ENCODE results near the gene AMIGO3. TPM values are rescaled to one million over a fixed set of nuclear protein-coding genes. Genes with fewer than 3 reads are reported as not detected.
A peak's percentile ranks its signal among the peaks of the same experiment; 100 is the strongest.
"Not testable (repeated sequence)": the region's sequence is repeated elsewhere in the genome, so short reads cannot be mapped to it uniquely, and the experiment has no call there.

Gene AMIGO3
- total and polyA plus RNA-seq, 2 experiments from 2014 or later, result 0.18 TPM; not detected in 1

DNA sequence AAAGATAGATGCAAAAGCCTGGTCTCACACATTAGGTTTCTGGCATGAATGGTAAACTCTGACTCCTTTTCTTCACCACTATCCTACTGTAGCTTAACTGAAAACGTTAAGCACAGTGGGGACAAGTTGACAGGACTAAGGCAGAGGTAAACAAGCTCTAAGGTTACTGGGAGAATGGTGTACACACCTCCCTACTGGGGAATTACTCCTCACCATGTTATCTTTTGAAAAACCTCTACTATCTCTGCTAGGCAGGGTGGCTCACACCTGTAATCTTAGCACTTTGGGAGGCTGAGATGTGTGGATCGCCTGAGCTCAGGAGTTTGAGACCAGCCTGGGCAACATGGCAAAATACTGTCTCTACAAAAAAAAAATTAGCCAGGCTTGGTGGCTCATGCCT, 37.7 kb upstream of the AMIGO3 start:
- Histone ChIP-seq H3K27ac (no peak overlapping the region), H3K27me3 (replicated peaks; ENCODE audit: insufficient read depth) (no peaks in the 10 kb centered on the region), H2AFZ (no peak overlapping the region), H4K20me1 (ENCODE audit: insufficient read depth) (peaks cover 3% of the 10 kb centered on the region; the same call in 1 of the 2 replicates), H3K9ac (no peak overlapping the region), H3F3A (ENCODE audit: insufficient read depth) (no peaks in the 10 kb centered on the region), H3K9me2 (ENCODE audit: insufficient read depth) (no peaks in the 10 kb centered on the region), H3K36me3 (ENCODE audit: low read depth) (no peaks in the 10 kb centered on the region), H3K4me2 (ENCODE audit: unreplicated experiment) (no peak overlapping the region), H3K4me1 (ENCODE audit: insufficient read depth) (no peaks in the 10 kb centered on the region), H3K79me2 (ENCODE audit: insufficient read depth) (peaks cover 99% of the 10 kb centered on the region), H3K9me3 (ENCODE audit: low read depth) (no peaks in the 10 kb centered on the region), H3K4me3 (no peak overlapping the region)
- TF ChIP-seq EZH2 (IDR thresholded peaks at IDR 0.05; ENCODE audit: insufficient read depth, poor library complexity, severe bottlenecking) (no peak), EZH2phosphoT487 (IDR thresholded peaks at IDR 0.05; ENCODE audit: insufficient read depth, low read depth) (no peak)
- DNase-seq, result no peak
- WGBS, 2 experiments (ENCODE audit: low coverage in 1 of 2, low lambda C conversion rate in 2 of 2, missing lambda C conversion rate in 2 of 2), result 52 to 53% methylated on average over 2 of the region's 2 CpGs
- in situ Hi-C loops (cut with MboI), result no loop called here

DNA sequence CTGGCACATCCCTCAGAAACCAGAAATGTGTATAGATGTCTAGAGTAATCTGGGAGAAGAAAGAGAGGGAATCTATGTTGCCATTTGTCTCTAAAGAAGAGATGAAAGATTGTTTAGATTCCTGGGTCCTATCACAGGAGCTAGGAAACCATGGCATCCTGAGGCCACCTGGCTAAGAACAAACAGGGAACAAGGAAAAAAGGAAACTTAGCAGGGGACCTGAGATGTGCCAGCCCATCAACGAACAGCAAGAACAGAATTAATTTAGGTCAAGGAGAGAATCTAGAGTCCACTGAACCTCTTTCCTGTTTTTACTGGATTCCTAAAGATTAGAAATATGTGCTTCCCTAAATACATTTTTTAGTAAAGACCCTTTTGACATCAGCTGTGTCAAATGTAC, 36.6 kb upstream of the AMIGO3 start:
- WGBS, 2 experiments (ENCODE audit: low coverage in 1 of 2, low lambda C conversion rate in 2 of 2, missing lambda C conversion rate in 2 of 2), result 92 to 100% methylated on average over 1 of the region's 1 CpG
- no peak overlapping the region for H2AFZ ChIP-seq
- H3K9me3 ChIP-seq (ENCODE audit: low read depth), result no peaks in the 10 kb centered on the region
- H3K4me2 ChIP-seq (ENCODE audit: unreplicated experiment), result no peak overlapping the region
- H3K9ac ChIP-seq, result no peak overlapping the region
- no peak overlapping the region for H3K27ac ChIP-seq
- H3K4me3 ChIP-seq, result no peak overlapping the region
- peaks cover 3% of the 10 kb centered on the region; the same call in 1 of the 2 replicates for H4K20me1 ChIP-seq (ENCODE audit: insufficient read depth)
- H3K36me3 ChIP-seq (ENCODE audit: low read depth), result no peaks in the 10 kb centered on the region
- no peak for TF ChIP-seq EZH2phosphoT487 (IDR thresholded peaks at IDR 0.05; ENCODE audit: insufficient read depth, low read depth)
- TF ChIP-seq EZH2 (IDR thresholded peaks at IDR 0.05; ENCODE audit: insufficient read depth, poor library complexity, severe bottlenecking), result no peak
- in situ Hi-C loops (cut with MboI), result no loop called here
- no peaks in the 10 kb centered on the region for H3F3A ChIP-seq (ENCODE audit: insufficient read depth)
- H3K79me2 ChIP-seq (ENCODE audit: insufficient read depth), result peaks cover 99% of the 10 kb centered on the region
- H3K27me3 ChIP-seq (replicated peaks; ENCODE audit: insufficient read depth), result no peaks in the 10 kb centered on the region
- no peaks in the 10 kb centered on the region for H3K4me1 ChIP-seq (ENCODE audit: insufficient read depth)
- H3K9me2 ChIP-seq (ENCODE audit: insufficient read depth), result no peaks in the 10 kb centered on the region
- DNase-seq, result no peak

DNA sequence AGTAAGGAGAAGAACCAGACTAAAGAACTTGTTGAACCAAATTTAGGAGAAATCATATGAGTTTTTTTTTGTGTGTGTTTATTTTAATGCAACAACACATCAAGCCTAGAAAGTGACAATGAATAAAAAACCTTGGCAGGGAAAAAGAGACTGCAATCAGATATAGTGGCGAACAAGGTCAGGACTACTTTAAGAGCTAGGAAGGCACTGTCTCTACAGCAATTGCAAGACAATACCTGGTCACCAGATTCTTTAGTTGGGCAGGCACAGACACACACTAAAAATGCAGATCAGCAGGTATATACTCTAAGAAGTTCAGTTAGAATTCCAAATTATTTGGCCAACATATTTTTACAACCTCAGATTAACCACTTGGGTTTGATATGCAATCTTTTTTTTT, 35.1 kb upstream of the AMIGO3 start:
- TF ChIP-seq EZH2 (IDR thresholded peaks at IDR 0.05; ENCODE audit: insufficient read depth, poor library complexity, severe bottlenecking) (no peak), EZH2phosphoT487 (IDR thresholded peaks at IDR 0.05; ENCODE audit: insufficient read depth, low read depth) (no peak)
- Histone ChIP-seq H4K20me1 (ENCODE audit: insufficient read depth) (peaks cover 2% of the 10 kb centered on the region; the same call in 1 of the 2 replicates), H3K4me3 (no peak overlapping the region), H3K9ac (no peak overlapping the region), H3F3A (ENCODE audit: insufficient read depth) (no peaks in the 10 kb centered on the region), H2AFZ (no peak overlapping the region), H3K79me2 (ENCODE audit: insufficient read depth) (peaks cover 99% of the 10 kb centered on the region), H3K36me3 (ENCODE audit: low read depth) (no peaks in the 10 kb centered on the region), H3K9me3 (ENCODE audit: low read depth) (no peaks in the 10 kb centered on the region), H3K27me3 (replicated peaks; ENCODE audit: insufficient read depth) (no peaks in the 10 kb centered on the region), H3K4me1 (ENCODE audit: insufficient read depth) (0 out of 2 replicates have a peak, but pooled peaks cover 4% of the 10 kb centered on the region), H3K9me2 (ENCODE audit: insufficient read depth) (no peaks in the 10 kb centered on the region), H3K27ac (no peak overlapping the region), H3K4me2 (ENCODE audit: unreplicated experiment) (no peak overlapping the region)
- DNase-seq, result no peak
- WGBS, 2 experiments (ENCODE audit: low coverage in 1 of 2, low lambda C conversion rate in 2 of 2, missing lambda C conversion rate in 2 of 2), result 100% methylated on average over 1 of the region's 1 CpG
- in situ Hi-C loops (cut with MboI), result no loop called here

DNA sequence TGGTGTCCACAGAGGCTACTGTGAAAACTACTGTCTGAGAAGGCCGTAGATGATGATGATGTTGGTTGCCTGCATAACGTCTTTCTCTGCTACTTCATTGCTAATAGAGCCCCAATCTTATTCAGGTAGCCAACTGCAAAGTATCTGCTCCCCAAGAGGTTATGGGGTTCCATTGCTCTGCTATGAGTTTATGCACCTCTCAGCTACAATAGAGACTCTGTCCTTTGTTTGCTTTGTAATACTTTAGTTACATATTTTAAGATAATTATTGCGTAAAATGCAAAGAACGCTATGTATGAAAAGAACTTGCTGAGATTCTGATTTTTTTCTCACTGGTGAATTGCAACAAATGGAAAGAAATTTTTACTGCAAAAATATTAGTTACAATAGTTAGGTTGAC, 32.0 kb upstream of the AMIGO3 start:
- H4K20me1 ChIP-seq (ENCODE audit: insufficient read depth), result no peaks in the 10 kb centered on the region
- no peaks in the 10 kb centered on the region for H3K27me3 ChIP-seq (replicated peaks; ENCODE audit: insufficient read depth)
- no peaks in the 10 kb centered on the region for H3K9me2 ChIP-seq (ENCODE audit: insufficient read depth)
- H2AFZ ChIP-seq, result no peak overlapping the region
- TF ChIP-seq EZH2 (IDR thresholded peaks at IDR 0.05; ENCODE audit: insufficient read depth, poor library complexity, severe bottlenecking), result no peak
- TF ChIP-seq EZH2phosphoT487 (IDR thresholded peaks at IDR 0.05; ENCODE audit: insufficient read depth, low read depth), result no peak
- H3K4me2 ChIP-seq (ENCODE audit: unreplicated experiment), result no peak overlapping the region
- no peak for DNase-seq
- no peak overlapping the region for H3K27ac ChIP-seq
- 99 to 100% methylated on average over 4 of the region's 4 CpGs for WGBS, 2 experiments (ENCODE audit: low coverage in 1 of 2, low lambda C conversion rate in 2 of 2, missing lambda C conversion rate in 2 of 2)
- in situ Hi-C loops (cut with MboI), result no loop called here
- peaks cover 99% of the 10 kb centered on the region for H3K79me2 ChIP-seq (ENCODE audit: insufficient read depth)
- no peak overlapping the region for H3K4me3 ChIP-seq
- H3K4me1 ChIP-seq (ENCODE audit: insufficient read depth), result peaks cover 15% of the 10 kb centered on the region
- no peak overlapping the region for H3K9ac ChIP-seq
- H3K36me3 ChIP-seq (ENCODE audit: low read depth), result peaks cover 12% of the 10 kb centered on the region
- no peaks in the 10 kb centered on the region for H3K9me3 ChIP-seq (ENCODE audit: low read depth)
- H3F3A ChIP-seq (ENCODE audit: insufficient read depth), result peaks cover 16% of the 10 kb centered on the region

DNA sequence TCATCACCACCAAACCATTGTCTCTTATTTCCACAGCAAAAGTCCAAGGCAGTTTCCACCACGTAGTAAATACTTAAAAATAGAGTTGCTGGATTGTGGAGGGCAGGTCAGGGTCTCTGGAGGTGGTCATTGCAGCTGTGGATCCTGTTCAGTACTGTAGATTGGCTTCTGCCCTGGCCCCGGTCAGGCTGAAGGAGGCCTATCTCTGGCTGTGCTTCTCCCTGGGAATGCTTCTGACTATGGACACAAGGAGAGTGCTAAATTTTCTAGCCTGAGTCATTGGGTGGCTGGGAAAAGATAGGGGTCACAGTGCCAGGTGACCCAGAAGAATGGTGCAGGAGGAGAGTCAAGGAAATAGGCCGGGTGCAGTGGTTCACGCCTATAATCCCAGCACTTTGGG, 30.6 kb upstream of the AMIGO3 start:
- H3K4me2 ChIP-seq (ENCODE audit: unreplicated experiment), result no peak overlapping the region
- TF ChIP-seq EZH2phosphoT487 (IDR thresholded peaks at IDR 0.05; ENCODE audit: insufficient read depth, low read depth), result no peak
- TF ChIP-seq EZH2 (IDR thresholded peaks at IDR 0.05; ENCODE audit: insufficient read depth, poor library complexity, severe bottlenecking), result no peak
- peaks cover 21% of the 10 kb centered on the region for H3F3A ChIP-seq (ENCODE audit: insufficient read depth)
- WGBS, 2 experiments (ENCODE audit: low coverage in 1 of 2, low lambda C conversion rate in 2 of 2, missing lambda C conversion rate in 2 of 2), result 99% methylated on average over 4 of the region's 4 CpGs
- no peaks in the 10 kb centered on the region for H4K20me1 ChIP-seq (ENCODE audit: insufficient read depth)
- peak; percentile 22 for DNase-seq
- H3K4me1 ChIP-seq (ENCODE audit: insufficient read depth), result peaks cover 17% of the 10 kb centered on the region
- H3K27ac ChIP-seq, result no peak overlapping the region
- H3K4me3 ChIP-seq, result no peak overlapping the region
- peaks cover 14% of the 10 kb centered on the region for H3K36me3 ChIP-seq (ENCODE audit: low read depth)
- H3K27me3 ChIP-seq (replicated peaks; ENCODE audit: insufficient read depth), result no peaks in the 10 kb centered on the region
- no peaks in the 10 kb centered on the region for H3K9me2 ChIP-seq (ENCODE audit: insufficient read depth)
- in situ Hi-C loops (cut with MboI), result no loop called here
- no peaks in the 10 kb centered on the region for H3K9me3 ChIP-seq (ENCODE audit: low read depth)
- no peak overlapping the region for H3K9ac ChIP-seq
- peaks cover 98% of the 10 kb centered on the region for H3K79me2 ChIP-seq (ENCODE audit: insufficient read depth)
- no peak overlapping the region for H2AFZ ChIP-seq

DNA sequence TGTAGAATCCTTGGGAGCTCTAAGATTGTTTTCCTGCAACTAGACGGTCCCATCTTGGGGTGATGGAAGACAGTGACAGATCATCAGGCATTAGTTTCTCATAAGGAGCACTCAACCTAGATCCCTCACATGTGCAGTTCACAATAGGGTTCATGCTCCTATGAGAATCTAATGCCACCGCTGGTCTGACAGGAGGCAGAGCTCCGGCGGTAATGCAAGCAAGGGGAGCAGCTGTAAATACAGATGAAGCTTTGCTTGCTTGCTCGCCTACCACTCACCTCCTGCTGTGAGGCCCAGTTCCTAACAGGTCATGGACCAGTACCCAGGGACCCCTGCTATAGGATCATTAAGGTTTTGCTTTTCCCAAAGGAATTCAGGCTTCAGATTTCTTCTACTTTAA, 29.4 kb upstream of the AMIGO3 start:
- 96 to 98% methylated on average over 5 of the region's 5 CpGs for WGBS, 2 experiments (ENCODE audit: low coverage in 1 of 2, low lambda C conversion rate in 2 of 2, missing lambda C conversion rate in 2 of 2)
- H3K9me2 ChIP-seq (ENCODE audit: insufficient read depth); DNase-seq; H3K9me3 ChIP-seq (ENCODE audit: low read depth); H3K4me3 ChIP-seq; in situ Hi-C loops (cut with MboI); H3K27me3 ChIP-seq (replicated peaks; ENCODE audit: insufficient read depth); H3K4me2 ChIP-seq (ENCODE audit: unreplicated experiment); H4K20me1 ChIP-seq (ENCODE audit: insufficient read depth); H2AFZ ChIP-seq; H3K9ac ChIP-seq: not testable (repeated sequence)
- Histone ChIP-seq H3F3A (ENCODE audit: insufficient read depth) (peaks cover 21% of the 10 kb centered on the region), H3K27ac (peak overlapping the region; percentile 67; the same call in 1 of the 2 replicates), H3K79me2 (ENCODE audit: insufficient read depth) (peaks cover 98% of the 10 kb centered on the region), H3K4me1 (ENCODE audit: insufficient read depth) (peaks cover 17% of the 10 kb centered on the region), H3K36me3 (ENCODE audit: low read depth) (peaks cover 15% of the 10 kb centered on the region)

All from GM23248 (cell line).